ENCODE results near the gene GAS7. TPM values are rescaled to one million over a fixed set of nuclear protein-coding genes. Genes with fewer than 3 reads are reported as not detected.

The GAS7 gene
- total RNA-seq, 1 donor from 2014 or later, result 8.5 TPM

GRCh38 chr17:10089196-10089804 is 109.1 kb downstream of the GAS7 start:
- TF ChIP-seq EZH2 (IDR thresholded peaks at IDR 0.05; ENCODE audit: insufficient read depth, low read length), result no peak
- TF ChIP-seq CTCF (IDR thresholded peaks at IDR 0.05; ENCODE audit: insufficient read depth, low read depth, low read length), result no peak
- Histone ChIP-seq H3K4me3 (ENCODE audit: insufficient read depth, low read depth, low read length) (no peak overlapping the region), H2AFZ (ENCODE audit: low read depth, low read length) (no peak overlapping the region), H3K9me3 (ENCODE audit: insufficient read depth, low read depth, low read length) (no peaks in the 10 kb centered on the region), H3K36me3 (ENCODE audit: insufficient read depth, low read length) (no peaks in the 10 kb centered on the region), H3K27me3 (ENCODE audit: insufficient read depth, low read length) (no peaks in the 10 kb centered on the region), H3K4me1 (ENCODE audit: insufficient read depth, low read length) (peaks cover 15% of the 10 kb centered on the region), H3K4me2 (ENCODE audit: low read length) (no peak overlapping the region), H4K20me1 (ENCODE audit: insufficient read depth, low read length) (no peaks in the 10 kb centered on the region), H3K9ac (ENCODE audit: low read length) (no peak overlapping the region), H3K27ac (ENCODE audit: low read depth, low read length) (no peak overlapping the region), H3K79me2 (ENCODE audit: insufficient read depth, low read length) (no peaks in the 10 kb centered on the region)
- DNase-seq (ENCODE audit: low read depth) (peak; percentile 5), FAIRE-seq (no peak)
- Mint-ChIP-seq H3K9me3 (ENCODE audit: unreplicated experiment) (peaks cover 5% of the 10 kb centered on the region), H3K4me1 (ENCODE audit: low read depth, unreplicated experiment) (peaks cover 38% of the 10 kb centered on the region), H3K27ac (ENCODE audit: unreplicated experiment) (no peak overlapping the region), H3K27me3 (ENCODE audit: low read depth, unreplicated experiment) (peaks cover 6% of the 10 kb centered on the region), H3K4me3 (ENCODE audit: unreplicated experiment) (no peak overlapping the region), H3K36me3 (ENCODE audit: low read depth, unreplicated experiment) (peaks cover 2% of the 10 kb centered on the region)

DNA sequence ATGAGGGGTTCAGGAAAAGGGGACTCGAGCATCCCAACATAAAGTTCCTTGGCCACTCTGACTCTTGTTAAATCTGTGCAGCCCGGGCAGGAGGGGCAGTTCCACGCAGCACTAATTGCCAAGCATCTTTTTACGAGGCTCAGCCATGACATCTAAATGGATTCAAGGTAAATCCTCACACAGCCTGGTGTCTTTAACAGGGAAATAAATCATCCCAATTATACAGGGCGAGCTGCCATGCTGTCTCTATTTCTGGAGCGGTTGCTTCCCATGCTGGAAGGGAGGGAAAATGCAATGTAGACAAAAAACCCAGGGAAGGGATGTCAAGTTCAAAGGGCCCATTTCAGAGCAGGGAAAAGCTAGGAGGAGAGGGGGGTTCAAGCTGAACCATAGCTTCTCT is 110.0 kb downstream of the GAS7 start:
- Mint-ChIP-seq H3K4me3 (ENCODE audit: unreplicated experiment) (no peak overlapping the region), H3K27me3 (ENCODE audit: low read depth, unreplicated experiment) (peaks cover 6% of the 10 kb centered on the region), H3K36me3 (ENCODE audit: low read depth, unreplicated experiment) (peaks cover 2% of the 10 kb centered on the region), H3K4me1 (ENCODE audit: low read depth, unreplicated experiment) (peaks cover 38% of the 10 kb centered on the region), H3K9me3 (ENCODE audit: unreplicated experiment) (peaks cover 5% of the 10 kb centered on the region), H3K27ac (ENCODE audit: unreplicated experiment) (no peak overlapping the region)
- Histone ChIP-seq H3K9ac (ENCODE audit: low read length) (no peak overlapping the region), H2AFZ (ENCODE audit: low read depth, low read length) (no peak overlapping the region), H3K4me1 (ENCODE audit: insufficient read depth, low read length) (peaks cover 15% of the 10 kb centered on the region), H3K4me3 (ENCODE audit: insufficient read depth, low read depth, low read length) (no peak overlapping the region), H3K9me3 (ENCODE audit: insufficient read depth, low read depth, low read length) (peaks cover 2% of the 10 kb centered on the region), H3K4me2 (ENCODE audit: low read length) (no peak overlapping the region), H3K79me2 (ENCODE audit: insufficient read depth, low read length) (no peaks in the 10 kb centered on the region), H3K36me3 (ENCODE audit: insufficient read depth, low read length) (no peaks in the 10 kb centered on the region), H3K27me3 (ENCODE audit: insufficient read depth, low read length) (no peaks in the 10 kb centered on the region), H3K27ac (ENCODE audit: low read depth, low read length) (no peak overlapping the region), H4K20me1 (ENCODE audit: insufficient read depth, low read length) (no peaks in the 10 kb centered on the region)
- FAIRE-seq (no peak), DNase-seq (ENCODE audit: low read depth) (no peak)
- no peak for TF ChIP-seq EZH2 (IDR thresholded peaks at IDR 0.05; ENCODE audit: insufficient read depth, low read length)
- TF ChIP-seq CTCF (IDR thresholded peaks at IDR 0.05; ENCODE audit: insufficient read depth, low read depth, low read length), result no peak

DNA sequence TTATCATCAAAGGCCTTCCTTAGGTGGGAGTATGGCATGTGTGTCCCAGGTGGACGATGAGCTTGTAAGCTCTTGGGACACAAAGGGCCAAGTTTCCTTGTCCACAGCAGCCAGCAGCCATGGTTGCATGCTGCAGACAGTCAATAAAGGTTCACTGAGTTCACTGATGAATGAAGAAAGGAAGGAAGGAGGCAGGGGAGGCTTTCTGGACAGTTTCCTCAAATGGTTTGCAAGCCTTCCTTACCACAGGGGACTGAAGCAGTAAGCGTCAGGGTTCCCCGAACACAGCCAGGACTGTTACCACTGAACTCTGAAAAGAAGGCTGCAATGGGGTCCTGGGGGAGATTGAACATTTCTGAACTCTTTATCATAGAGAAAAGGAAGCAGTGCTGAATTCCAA is 111.1 kb downstream of the GAS7 start:
- no peak for DNase-seq (ENCODE audit: low read depth)
- peak overlapping the region; percentile 98 for H3K27ac Mint-ChIP-seq (ENCODE audit: unreplicated experiment)
- H3K9ac ChIP-seq (ENCODE audit: low read length), result no peak overlapping the region
- H3K79me2 ChIP-seq (ENCODE audit: insufficient read depth, low read length), result no peaks in the 10 kb centered on the region
- H3K27me3 ChIP-seq (ENCODE audit: insufficient read depth, low read length), result no peaks in the 10 kb centered on the region
- H3K27ac ChIP-seq (ENCODE audit: low read depth, low read length), result no peak overlapping the region
- peaks cover 15% of the 10 kb centered on the region for H3K4me1 ChIP-seq (ENCODE audit: insufficient read depth, low read length)
- H3K36me3 Mint-ChIP-seq (ENCODE audit: low read depth, unreplicated experiment), result no peaks in the 10 kb centered on the region
- H3K27me3 Mint-ChIP-seq (ENCODE audit: low read depth, unreplicated experiment), result peaks cover 6% of the 10 kb centered on the region
- no peak overlapping the region for H3K4me3 Mint-ChIP-seq (ENCODE audit: unreplicated experiment)
- peaks cover 41% of the 10 kb centered on the region for H3K4me1 Mint-ChIP-seq (ENCODE audit: low read depth, unreplicated experiment)
- TF ChIP-seq EZH2 (IDR thresholded peaks at IDR 0.05; ENCODE audit: insufficient read depth, low read length) (no peak), CTCF (IDR thresholded peaks at IDR 0.05; ENCODE audit: insufficient read depth, low read depth, low read length) (no peak)
- no peak overlapping the region for H3K4me2 ChIP-seq (ENCODE audit: low read length)
- FAIRE-seq, result no peak
- H3K36me3 ChIP-seq (ENCODE audit: insufficient read depth, low read length), result no peaks in the 10 kb centered on the region
- no peak overlapping the region for H2AFZ ChIP-seq (ENCODE audit: low read depth, low read length)
- peaks cover 4% of the 10 kb centered on the region for H3K9me3 ChIP-seq (ENCODE audit: insufficient read depth, low read depth, low read length)
- no peak overlapping the region for H3K4me3 ChIP-seq (ENCODE audit: insufficient read depth, low read depth, low read length)
- H4K20me1 ChIP-seq (ENCODE audit: insufficient read depth, low read length), result no peaks in the 10 kb centered on the region
- H3K9me3 Mint-ChIP-seq (ENCODE audit: unreplicated experiment), result no peaks in the 10 kb centered on the region
